KMS-11 (cell line): ENCODE data around the gene ECI1.
"Not testable (repeated sequence)": the region's sequence is repeated elsewhere in the genome, so short reads cannot be mapped to it uniquely, and the experiment has no call there.

Source experiments
- H2AFZ ChIP-seq: fragments of 200-600 bp; sonication (generic); 2 replicates; pipeline ENCODE4 v1.6.1; 2016; ENCODE audit warnings: antibody characterized with exemption, mixed run types, low read depth
- H3K27ac ChIP-seq: fragments of 200-600 bp; sonication (generic); 2 replicates; pipeline ENCODE4 v1.6.1; 2016; ENCODE audit warnings: mild to moderate bottlenecking, mixed run types
- H3K27me3 ChIP-seq: fragments of 200-600 bp; sonication (generic); 2 replicates; pipeline ENCODE4 v1.6.1; 2017; ENCODE audit warnings: mild to moderate bottlenecking, low read depth, mixed run types, moderate library complexity; ENCODE audit not compliant: insufficient read depth
- H3K36me3 ChIP-seq: fragments of 200-600 bp; sonication (generic); 2 replicates; pipeline ENCODE4 v1.6.1; 2017; ENCODE audit warnings: mild to moderate bottlenecking, mixed run types; ENCODE audit not compliant: insufficient read depth
- H3K4me1 ChIP-seq: fragments of 200-600 bp; sonication (generic); 2 replicates; pipeline ENCODE4 v1.6.1; 2016; ENCODE audit warnings: mild to moderate bottlenecking, low read depth, mixed run types; ENCODE audit not compliant: poor library complexity, severe bottlenecking
- H3K4me2 ChIP-seq: fragments of 200-600 bp; sonication (generic); 2 replicates; pipeline ENCODE4 v1.7.0; 2016; ENCODE audit warnings: mild to moderate bottlenecking, mixed run types
- H3K4me3 ChIP-seq: fragments of 200-600 bp; sonication (generic); IDR thresholded peaks from 2 replicates; pipeline ENCODE4 v1.6.1; 2017; ENCODE audit warnings: low read depth, low read length, mixed read lengths; ENCODE audit not compliant: insufficient read depth
- H3K79me2 ChIP-seq: fragments of 200-600 bp; sonication (generic); 2 replicates; pipeline ENCODE4 v1.6.1; 2016; ENCODE audit warnings: low read depth, mixed run types; ENCODE audit not compliant: insufficient read depth
- H3K9ac ChIP-seq: fragments of 200-600 bp; sonication (generic); 2 replicates; pipeline ENCODE4 v1.6.1; 2016; ENCODE audit warnings: mild to moderate bottlenecking, mixed run types
- H4K20me1 ChIP-seq: fragments of 200-600 bp; sonication (generic); 2 replicates; pipeline ENCODE4 v1.6.1; 2016; ENCODE audit warnings: mild to moderate bottlenecking, mixed run types; ENCODE audit not compliant: insufficient read depth
- TF ChIP-seq, protein P1 (sequence below): fragments of 200-600 bp; sonication (generic); conservative IDR thresholded peaks from 2 replicates; pipeline ENCODE4 v1.6.1; 2017; ENCODE audit warnings: low read depth, mild to moderate bottlenecking, antibody characterized with exemption, low read length, moderate library complexity, mixed read lengths

The ECI1 gene

DNA sequence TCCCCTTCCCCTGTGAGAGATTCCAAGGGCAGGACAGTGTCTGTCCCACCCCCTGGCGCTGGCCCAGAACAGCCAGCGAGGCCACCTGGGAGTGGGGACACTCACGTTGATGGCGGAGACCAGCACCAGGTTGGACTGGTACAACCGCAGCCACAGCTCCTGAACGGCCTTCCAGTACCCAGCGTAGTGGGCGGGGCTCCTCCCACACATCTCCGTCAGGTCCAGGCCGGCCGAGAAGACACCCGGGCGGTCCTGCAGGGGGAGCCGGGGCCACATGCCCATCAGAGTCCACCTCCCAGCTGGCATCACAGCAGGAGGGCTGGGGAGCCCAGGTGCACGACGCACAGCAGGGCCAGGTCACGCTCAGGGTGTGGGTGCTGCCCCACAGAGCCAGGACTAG lies 7.1 kb downstream of the ECI1 start:
- TF ChIP-seq, protein P1, sequence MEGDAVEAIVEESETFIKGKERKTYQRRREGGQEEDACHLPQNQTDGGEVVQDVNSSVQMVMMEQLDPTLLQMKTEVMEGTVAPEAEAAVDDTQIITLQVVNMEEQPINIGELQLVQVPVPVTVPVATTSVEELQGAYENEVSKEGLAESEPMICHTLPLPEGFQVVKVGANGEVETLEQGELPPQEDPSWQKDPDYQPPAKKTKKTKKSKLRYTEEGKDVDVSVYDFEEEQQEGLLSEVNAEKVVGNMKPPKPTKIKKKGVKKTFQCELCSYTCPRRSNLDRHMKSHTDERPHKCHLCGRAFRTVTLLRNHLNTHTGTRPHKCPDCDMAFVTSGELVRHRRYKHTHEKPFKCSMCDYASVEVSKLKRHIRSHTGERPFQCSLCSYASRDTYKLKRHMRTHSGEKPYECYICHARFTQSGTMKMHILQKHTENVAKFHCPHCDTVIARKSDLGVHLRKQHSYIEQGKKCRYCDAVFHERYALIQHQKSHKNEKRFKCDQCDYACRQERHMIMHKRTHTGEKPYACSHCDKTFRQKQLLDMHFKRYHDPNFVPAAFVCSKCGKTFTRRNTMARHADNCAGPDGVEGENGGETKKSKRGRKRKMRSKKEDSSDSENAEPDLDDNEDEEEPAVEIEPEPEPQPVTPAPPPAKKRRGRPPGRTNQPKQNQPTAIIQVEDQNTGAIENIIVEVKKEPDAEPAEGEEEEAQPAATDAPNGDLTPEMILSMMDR: no peak
- Histone ChIP-seq H3K27me3 (no peaks in the 10 kb centered on the region), H4K20me1 (no peaks in the 10 kb centered on the region), H3K4me2 (no peak overlapping the region), H3K79me2 (peaks cover 17% of the 10 kb centered on the region; the same call in 1 of the 2 replicates), H3K27ac (no peak overlapping the region), H2AFZ (no peak overlapping the region), H3K36me3 (peaks cover 7% of the 10 kb centered on the region; the same call in 1 of the 2 replicates), H3K4me1 (peaks cover 3% of the 10 kb centered on the region), H3K9ac (no peak overlapping the region), H3K4me3 (no peak overlapping the region)

DNA sequence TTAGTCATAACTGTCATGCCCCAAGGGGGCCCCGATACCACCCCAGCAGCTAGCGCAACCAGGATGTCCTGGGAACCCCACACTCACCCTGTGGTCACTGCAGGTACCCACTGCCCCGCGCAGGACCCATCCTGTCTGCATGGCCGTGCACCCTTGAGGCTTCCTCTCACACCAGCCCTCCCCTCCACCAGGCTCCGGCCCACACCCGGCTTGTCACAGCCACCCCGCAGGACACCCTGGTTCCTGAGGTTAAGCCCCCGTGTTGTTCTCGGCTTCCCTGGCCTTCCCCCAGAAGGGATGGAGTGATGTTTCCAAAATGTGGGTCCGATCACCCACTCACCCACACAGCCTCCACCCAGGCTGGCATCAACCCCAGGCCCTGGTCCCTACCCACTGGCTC lies 7.6 kb downstream of the ECI1 start:
- Histone ChIP-seq H3K36me3 (peaks cover 7% of the 10 kb centered on the region; the same call in 1 of the 2 replicates), H3K4me1 (no peaks in the 10 kb centered on the region), H3K9ac (no peak overlapping the region), H3K27me3 (no peaks in the 10 kb centered on the region), H2AFZ (no peak overlapping the region), H4K20me1 (no peaks in the 10 kb centered on the region), H3K79me2 (peaks cover 14% of the 10 kb centered on the region; the same call in 1 of the 2 replicates), H3K4me3 (no peak overlapping the region), H3K27ac (no peak overlapping the region), H3K4me2 (no peak overlapping the region)
- TF ChIP-seq, protein P1: no peak

GRCh38 chr16:2243031-2243528 lies 8.3 kb downstream of the ECI1 start:
- no peaks in the 10 kb centered on the region for H3K27me3 ChIP-seq
- peaks cover 7% of the 10 kb centered on the region; the same call in 1 of the 2 replicates for H3K79me2 ChIP-seq
- no peak overlapping the region for H3K4me2 ChIP-seq
- no peaks in the 10 kb centered on the region for H3K4me1 ChIP-seq
- H3K4me3 ChIP-seq: no peak overlapping the region
- H3K27ac ChIP-seq: no peak overlapping the region
- H3K9ac ChIP-seq: no peak overlapping the region
- TF ChIP-seq, protein P1: no peak
- H4K20me1 ChIP-seq: no peaks in the 10 kb centered on the region
- H3K36me3 ChIP-seq: peaks cover 7% of the 10 kb centered on the region; the same call in 1 of the 2 replicates
- H2AFZ ChIP-seq: no peak overlapping the region

- no peaks in the 10 kb centered on the region for H3K27me3 ChIP-seq
- no peaks in the 10 kb centered on the region for H3K4me1 ChIP-seq
- no peak overlapping the region for H3K4me3 ChIP-seq
- H3K36me3 ChIP-seq: peaks cover 7% of the 10 kb centered on the region; the same call in 1 of the 2 replicates
- H2AFZ ChIP-seq: no peak overlapping the region
- no peak overlapping the region for H3K27ac ChIP-seq
- H3K79me2 ChIP-seq: peaks cover 3% of the 10 kb centered on the region; the same call in 1 of the 2 replicates
- no peak overlapping the region for H3K9ac ChIP-seq
- H3K4me2 ChIP-seq: no peak overlapping the region
- TF ChIP-seq, protein P1: no peak
- H4K20me1 ChIP-seq: no peaks in the 10 kb centered on the region
Observed at GRCh38 chr16:2242598-2242997, 8.8 kb downstream of the ECI1 start.

DNA sequence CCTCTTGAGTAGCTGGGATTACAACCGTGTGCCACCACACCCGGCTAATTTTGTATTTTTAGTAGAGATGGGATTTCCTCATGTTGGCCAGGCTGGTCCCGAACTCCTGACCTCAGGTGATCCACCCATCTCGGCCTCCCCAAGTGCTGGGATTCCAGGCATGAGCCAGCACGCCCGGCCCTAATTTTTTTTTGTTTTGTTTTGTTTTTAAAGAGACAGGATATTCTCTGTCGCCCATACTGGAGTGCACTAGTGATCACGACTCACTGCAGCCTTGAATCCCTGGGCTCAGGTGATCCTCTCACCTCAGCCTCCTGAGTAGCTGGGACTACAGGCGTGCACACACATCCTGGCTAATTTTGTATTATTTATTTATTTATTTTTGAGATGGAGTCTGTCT lies 11.1 kb downstream of the ECI1 start:
- H4K20me1 ChIP-seq, H3K9ac ChIP-seq, H3K27me3 ChIP-seq, H3K4me3 ChIP-seq, H3K27ac ChIP-seq, H3K36me3 ChIP-seq, H3K4me2 ChIP-seq, H3K79me2 ChIP-seq, H3K4me1 ChIP-seq, H2AFZ ChIP-seq: not testable (repeated sequence)
